Activated CD4-positive, alpha-beta T cell treated with anti-CD3 and anti-CD28 coated beads, Interleukin-2, amount 50 U/mL, for 24 hours (primary cell): ENCODE results near the gene RDH13.
A peak's percentile ranks its signal among the peaks of the same experiment; 100 is the strongest.

Experiments used
- DNase-seq, 2 donors: peaks; one replicate each; pipeline ENCODE4 v3.0.0-alpha.2; 2020; ENCODE audit warnings: low read depth in 1 of 2, low spot score in 1 of 2

Gene RDH13

DNA sequence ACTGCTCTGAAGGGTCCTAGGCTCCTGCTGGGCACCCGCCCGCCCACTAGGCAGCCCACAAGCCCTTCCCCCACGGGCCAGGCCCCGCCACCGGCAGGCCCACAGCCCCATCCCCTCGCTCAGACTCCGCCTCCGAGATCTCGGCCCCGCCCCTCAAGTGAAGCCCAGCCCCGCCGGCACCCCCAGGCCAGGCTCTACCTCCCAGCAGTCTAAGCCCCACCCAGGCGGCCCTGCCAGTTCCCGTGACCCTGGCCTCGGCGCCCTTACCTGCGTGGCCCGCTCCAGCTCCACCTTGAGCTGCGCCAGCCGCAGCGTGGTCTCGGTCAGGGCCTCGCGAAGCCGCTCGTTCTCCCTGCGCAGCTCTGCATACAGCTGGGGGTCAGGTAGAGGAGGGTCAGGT, 29.0 kb upstream of the RDH13 start:
- DNase-seq: no peak

DNA sequence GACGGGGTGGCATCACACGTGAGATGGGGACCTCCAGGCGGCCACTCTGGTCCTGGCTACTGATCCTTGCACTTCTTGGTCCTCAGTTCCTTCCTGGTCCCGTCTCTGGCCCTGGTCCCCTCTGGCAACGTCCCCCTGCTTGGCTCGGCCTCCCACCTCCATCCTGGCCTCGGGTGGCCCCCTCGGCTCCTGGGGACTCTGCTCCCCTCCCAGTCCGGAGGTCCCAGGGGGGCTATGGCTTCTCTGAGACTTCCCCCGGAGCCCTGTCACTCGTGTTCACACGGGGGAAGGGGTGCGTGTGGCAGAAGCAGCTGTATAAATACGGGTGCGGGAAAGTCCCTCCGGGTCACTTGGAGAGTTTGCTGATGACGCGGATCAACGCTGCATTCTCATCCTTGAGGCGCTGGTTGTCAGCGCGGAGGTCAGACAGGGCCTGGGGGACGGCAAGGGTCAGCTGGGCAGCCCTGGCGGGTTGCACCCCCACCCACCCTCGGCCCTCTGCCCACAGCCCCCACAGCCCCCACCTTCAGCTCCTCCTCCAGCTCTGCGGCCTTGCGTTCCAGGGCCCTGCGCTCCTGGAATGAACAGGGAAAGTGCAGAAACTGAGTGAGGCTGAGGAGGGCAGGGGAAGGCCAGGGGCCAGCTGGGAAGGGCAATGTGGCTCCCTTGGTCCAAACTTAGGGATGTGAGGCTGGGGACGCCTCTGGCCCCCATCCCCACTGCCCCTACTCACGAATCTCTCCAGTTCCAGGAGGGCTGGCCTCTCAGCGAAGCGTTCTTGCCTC, 28.4 kb upstream of the RDH13 start:
- no peak for DNase-seq

DNA sequence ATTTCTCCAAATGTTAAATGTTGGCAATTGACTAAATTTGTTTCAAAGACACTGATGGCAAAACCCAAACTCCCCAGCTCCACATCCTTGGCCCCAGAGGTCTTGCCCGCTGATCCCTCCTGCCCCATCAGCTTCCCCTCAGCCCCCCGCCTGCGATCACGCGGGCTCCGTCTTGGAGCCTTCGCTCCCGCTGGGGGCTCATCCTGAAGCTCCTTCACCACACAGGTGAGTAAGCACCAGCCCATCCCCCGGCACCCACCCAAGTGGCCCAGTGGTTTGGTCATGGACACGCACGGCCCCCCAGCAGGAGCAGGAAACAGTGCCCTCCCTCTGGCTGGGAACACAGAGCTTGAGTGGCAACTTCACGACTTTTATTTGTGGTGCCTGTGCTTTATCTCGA, 27.6 kb upstream of the RDH13 start:
- DNase-seq: no peak

DNA sequence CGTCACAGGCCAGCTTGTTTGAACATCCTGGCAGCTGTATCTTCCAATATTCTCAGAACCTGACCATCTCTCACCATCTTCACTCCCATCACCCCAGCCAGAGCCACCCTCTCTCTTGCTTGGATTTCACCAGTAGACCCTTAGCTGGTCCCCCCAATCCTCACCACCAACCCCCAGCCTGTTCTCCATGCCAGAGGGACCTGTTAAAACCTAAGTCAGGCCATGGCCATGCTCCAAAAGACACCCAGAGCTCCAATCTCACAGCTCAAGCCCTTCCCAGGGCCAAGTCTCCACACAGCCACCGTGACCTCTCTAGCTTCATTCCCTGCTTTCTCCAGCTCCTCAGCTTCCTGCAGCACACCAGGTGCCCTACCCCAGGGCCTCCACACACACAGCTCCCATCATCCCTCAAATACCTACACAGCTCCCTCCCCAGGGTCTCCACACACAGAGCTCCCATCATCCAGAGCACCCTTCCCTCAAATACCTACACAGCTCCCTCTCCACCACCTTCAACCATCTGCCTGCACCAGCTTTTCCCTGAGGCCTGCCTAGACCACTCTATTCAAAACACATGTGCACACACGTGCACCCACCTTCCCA, 26.5 kb upstream of the RDH13 start:
- DNase-seq: no peak

DNA sequence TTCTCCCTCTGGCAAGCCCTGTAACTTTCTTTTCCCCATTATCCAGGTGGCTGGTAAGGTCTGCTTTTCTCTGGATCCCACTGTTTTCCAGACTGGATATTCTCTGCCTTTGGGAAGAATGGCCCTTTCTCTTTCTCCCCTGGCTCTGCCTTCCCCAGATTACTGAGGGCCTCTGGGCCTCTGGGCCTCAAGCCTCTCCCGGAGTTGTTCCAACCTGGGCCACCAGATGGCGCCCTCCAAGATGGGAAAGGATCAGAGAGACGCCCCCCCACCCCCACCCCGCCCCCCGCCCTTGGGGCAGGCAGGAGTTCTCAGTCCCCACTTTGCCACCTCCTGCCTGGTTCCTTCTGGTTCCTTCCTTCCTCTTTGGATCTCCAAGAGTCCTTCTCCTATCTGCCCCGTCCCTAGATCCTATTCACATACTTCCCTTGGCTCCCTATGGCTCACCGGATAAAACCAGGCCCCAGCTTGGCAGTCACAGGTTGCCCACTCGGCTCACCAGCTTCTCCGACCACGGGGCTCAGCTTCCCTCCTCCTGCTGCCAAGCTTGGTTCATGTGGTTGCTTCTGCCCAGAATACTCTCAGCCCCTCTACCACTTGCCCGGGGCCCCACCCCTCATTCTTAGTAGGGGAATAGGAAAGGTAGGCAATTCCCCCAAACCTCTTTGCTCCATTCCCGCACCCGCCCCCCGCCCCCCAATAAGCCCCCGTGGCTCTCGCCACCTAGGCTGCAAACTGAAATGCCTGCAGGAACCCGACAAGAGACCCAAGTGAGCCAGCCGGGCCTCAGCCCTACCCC, 25.8 kb upstream of the RDH13 start:
- peak; percentile 64 to 76 for DNase-seq

DNA sequence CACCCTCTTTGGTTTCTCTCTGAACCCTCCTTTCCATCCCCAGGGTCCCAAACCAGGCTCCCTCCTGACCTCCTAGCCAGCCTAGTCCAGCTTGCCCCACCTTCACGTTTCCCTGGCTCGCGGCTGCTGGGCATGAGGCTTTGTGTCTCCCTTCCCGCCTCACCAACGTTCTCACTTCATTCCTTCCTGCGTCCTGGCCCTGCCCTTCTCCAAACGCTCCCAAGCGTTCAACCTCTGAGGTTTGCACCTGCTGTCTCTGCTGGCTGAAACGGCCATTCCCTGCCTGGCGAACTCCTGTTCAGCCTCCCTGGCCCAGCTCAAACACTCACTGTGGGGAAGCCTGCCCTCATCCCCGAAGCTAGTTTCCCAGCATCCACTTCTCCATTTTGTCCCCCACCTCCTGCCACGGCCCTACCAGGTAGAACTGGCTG, 25.1 kb upstream of the RDH13 start:
- no peak for DNase-seq

DNA sequence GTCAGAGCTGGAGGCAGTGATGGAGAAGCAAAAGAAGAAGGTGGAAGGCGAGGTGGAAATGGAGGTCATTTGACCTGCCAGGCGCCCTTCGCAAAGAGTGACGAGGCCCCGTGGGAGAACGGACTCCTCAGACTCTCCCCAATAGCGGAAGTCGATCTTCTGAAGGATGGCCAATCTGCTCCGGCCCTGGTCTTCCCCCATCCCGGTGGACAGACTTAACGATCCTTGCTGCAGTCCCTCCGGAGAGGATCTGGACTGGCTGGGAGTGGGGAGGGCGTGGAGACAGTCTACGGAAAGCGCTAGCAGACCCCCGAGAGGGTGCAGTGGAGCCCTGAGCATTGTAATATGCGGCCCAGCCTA, 24.6 kb upstream of the RDH13 start:
- no peak for DNase-seq

DNA sequence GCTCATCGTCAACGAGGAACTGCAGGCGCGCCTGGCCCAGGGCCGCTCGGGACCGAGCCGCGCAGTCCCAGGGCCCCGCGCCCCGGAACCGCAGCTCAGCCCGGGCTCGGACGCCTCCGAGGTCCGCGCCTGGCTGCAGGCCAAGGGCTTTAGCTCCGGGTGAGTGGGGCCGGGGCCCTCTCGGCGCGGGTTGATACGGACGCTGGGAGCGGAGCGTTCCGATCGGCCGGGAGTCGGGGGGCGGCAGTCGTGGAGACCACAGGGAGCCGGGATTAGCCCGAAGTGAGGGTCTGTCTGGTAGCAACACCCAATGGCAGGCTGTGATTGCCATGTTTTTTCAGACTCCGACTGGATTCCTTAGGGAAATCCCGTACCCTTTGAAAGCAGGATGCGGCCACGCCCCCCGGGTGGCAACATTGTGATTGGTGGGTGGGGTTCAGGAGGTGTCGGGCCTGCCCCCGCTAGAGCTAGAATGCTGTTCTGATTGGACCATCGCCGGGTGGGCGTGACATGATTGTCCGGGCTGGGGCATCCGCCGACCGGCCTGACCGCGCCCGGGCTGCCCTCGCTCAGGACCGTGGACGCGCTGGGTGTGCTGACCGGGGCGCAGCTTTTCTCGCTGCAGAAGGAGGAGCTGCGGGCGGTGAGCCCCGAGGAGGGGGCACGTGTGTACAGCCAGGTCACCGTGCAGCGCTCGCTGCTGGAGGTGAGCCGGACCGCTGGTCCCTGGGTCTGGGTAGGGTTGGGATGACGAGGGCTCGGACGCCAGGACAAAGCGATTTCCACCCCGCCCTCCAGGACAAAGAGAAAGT, 24.0 kb upstream of the RDH13 start:
- DNase-seq: peak in 1 of 2 donors; percentile 34

DNA sequence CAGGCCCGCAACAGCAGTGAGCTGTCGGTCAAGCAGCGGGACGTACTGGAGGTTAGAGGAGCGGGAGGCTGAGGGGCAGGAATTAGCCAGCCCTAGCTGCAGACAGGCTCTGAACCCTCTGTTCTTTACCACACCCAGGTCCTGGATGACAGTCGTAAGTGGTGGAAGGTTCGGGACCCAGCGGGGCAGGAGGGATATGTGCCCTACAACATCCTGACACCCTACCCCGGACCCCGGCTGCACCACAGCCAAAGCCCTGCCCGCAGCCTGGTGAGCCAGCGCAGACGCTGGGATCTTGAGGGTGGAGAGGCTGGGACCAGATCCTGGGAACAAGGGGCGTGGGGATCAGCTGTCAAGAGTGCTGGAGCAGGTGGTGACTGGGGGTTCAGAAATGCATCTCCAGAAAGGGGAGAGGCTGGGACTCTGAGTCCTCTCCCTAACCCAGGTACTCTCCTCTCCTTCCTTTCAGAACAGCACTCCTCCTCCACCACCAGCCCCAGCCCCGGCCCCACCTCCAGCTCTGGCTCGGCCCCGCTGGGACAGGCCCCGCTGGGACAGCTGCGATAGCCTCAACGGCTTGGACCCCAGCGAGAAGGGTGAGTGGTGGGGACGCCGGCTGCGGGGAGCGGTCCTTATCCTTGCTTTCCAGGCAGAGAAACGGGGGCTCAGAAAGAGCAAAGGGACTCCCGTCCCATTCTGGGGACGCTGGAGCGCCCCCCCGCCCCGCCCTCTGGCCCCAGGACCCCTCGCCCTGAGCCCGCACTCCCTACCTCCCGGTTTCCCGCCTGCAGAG, 23.2 kb upstream of the RDH13 start:
- DNase-seq: no peak

DNA sequence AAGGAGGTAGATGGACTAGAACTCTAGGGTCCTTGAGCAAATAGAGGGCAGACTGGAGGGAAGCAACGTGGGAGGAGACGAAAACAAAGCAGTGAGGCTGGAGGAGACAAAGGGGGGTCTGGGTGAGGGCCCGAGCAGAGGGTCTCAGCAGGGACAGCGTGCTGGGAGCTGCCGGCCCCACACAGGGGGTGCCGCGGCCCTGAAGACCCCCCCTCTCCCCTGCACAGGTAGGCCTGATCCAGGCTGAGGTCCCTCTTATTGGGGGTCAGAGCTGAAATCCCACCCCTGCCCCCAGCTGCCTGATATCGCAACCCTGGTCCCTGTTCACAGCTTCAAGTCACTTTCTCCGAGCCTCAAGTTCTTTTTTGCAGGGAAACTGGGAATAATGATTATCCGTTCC, 21.5 kb upstream of the RDH13 start:
- DNase-seq: no peak

DNA sequence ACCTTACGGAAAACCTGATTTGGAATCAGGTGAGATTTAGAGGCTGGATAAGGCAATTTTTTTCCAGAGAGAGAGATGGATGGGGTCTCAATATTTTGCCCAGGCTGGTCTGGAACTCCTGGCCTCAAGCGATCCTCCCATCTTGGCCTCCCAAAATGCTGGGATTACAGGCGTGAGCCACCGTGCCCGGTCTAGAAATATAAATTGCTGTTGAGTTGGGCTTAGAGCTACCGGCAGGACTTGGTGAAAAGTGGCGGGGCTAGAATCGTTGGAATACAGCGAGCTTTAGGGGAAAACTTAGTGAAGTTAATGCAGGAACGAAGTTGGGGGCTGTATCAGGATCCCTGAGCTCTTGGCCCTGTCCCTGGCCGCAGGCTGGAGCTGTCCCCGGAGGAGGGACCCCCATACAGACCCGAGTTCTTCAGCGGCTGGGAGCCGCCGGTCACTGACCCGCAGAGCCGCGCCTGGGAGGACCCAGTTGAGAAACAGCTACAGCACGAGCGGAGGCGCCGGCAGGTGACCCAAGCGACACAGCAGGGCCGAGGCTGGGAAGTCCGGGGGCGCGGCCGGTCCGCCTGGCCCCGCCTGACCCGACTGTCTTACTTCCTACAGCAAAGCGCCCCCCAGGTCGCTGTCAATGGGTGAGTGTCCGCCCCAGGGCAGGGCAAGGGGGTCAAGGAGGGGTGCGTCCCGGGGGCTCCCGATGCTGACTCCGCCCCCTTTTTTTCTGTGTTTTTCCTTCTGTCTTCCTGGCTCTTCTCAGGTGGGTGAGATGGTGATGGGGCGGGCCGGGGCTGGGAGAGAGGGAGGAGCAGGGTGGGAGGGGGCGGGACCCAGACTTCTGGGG, 20.3 kb upstream of the RDH13 start:
- DNase-seq: no peak

DNA sequence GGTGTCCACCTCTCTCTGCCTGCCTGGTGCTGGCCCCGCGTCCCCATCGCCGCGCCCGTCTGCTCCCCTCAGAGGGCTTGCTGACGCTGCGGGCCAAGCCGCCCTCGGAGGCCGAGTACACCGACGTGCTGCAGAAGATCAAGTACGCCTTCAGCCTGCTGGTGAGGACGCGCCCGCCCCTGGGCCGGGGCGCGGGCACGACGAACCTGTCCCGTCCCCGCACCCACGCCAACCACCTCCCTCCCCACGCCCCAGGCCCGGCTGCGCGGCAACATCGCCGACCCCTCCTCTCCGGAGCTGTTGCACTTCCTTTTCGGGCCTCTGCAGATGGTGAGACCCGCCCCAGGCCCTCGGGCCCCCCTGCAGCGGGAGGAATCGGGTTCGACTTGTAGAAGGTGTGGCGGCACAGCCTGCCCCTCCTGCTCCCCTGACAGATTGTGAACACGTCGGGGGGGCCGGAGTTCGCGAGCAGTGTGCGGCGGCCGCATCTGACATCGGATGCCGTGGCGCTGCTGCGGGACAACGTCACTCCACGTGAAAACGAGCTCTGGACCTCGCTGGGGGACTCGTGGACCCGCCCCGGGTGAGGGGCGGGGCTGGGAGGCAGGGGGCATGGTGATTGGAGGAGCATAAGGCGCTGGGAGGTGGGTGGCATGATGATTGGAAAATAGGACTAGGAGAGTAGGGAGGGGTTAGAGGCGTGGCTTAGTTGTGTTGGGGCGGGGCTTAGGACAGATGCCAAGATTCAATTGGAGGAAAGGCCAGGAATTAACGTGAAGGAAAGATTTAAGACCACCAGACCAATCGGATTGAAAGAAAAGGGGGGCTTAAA, 19.3 kb upstream of the RDH13 start:
- DNase-seq: peak in 1 of 2 donors; percentile 23

DNA sequence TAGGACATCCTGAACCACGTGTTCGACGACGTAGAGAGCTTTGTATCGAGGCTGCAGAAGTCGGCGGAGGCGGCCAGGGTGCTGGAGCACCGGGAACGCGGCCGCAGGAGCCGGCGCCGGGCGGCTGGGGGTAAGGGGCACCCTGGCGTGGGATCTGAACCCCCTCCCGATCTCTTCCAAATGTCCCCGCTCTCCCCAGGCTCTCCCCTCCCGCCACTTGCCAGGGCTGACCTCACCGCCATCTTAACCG, 18.7 kb upstream of the RDH13 start:
- DNase-seq: no peak

DNA sequence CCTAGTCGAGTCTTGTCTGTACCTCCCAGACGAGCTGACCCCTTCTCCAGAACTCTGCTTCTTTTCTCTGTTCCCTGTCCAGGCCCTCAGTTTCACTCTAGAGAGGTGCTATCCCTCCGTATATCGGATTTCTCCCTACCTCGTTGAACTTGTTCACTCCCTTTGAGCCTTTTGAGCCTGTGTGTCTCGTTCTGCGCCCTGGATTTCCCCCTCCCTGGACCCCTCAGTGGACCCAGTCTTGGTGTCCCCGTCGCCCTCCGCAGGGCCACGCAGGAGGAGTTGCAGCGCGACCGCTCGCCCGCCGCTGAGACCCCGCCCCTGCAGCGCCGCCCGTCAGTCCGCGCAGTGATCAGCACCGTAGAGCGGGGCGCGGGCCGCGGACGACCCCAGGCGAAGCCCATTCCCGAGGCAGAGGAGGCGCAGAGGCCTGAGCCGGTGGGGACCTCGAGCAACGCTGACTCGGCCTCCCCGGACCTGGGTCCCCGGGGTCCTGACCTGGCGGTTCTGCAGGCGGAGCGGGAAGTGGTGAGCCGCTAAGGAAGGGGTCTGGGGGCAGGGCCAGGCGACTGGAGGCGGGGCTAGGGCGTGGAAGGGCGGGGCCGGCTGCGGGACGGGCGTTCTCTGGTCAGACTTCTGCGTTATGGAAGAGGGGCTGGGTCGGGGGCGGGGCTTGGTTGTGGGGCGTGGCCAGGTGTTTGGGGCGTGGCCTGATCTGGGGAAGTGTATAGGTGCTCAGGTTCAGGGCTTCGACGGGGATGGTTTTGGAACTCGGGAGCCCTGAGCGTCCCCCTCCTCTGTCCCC, 18.2 kb upstream of the RDH13 start:
- peak; percentile 76 to 78 for DNase-seq

DNA sequence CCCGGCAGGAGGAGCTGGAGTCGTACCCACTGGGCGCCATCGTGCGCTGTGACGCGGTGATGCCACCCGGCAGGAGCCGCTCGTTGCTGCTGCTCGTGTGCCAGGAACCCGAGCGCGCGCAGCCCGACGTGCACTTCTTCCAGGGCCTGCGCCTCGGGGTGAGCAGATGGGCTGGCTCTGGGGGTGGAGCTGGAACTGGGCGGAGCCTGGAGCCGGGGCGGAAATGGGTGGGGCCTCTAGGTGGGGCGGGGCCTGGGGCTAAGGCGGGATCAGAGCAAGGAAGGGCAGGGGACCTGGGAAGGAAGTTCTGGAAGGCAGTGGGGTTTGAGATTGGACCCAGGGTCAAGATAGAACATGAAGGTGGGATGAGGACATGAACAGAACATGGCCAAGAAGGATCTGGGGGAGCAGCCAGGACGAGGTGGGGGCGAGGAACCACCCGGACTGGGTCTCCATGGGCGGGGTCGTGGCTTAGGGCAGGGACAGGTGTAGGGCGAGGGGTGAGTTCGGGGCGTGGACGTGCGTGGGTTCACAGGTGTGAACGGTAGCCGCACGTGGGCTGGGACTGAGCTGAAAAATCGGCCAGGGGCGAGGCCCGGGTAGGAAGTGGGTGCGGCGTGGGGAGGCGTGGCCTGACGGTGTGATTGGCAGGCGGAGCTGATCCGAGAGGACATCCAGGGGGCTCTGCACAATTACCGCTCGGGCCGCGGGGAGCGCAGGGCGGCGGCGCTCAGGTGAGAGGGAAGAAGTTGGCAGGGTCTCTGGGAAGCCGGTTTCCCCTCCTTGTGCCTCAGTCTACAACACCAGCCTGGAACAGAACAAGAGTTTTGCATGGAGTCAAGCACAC, 17.4 kb upstream of the RDH13 start:
- DNase-seq: peak in 1 of 2 donors; percentile 40

DNA sequence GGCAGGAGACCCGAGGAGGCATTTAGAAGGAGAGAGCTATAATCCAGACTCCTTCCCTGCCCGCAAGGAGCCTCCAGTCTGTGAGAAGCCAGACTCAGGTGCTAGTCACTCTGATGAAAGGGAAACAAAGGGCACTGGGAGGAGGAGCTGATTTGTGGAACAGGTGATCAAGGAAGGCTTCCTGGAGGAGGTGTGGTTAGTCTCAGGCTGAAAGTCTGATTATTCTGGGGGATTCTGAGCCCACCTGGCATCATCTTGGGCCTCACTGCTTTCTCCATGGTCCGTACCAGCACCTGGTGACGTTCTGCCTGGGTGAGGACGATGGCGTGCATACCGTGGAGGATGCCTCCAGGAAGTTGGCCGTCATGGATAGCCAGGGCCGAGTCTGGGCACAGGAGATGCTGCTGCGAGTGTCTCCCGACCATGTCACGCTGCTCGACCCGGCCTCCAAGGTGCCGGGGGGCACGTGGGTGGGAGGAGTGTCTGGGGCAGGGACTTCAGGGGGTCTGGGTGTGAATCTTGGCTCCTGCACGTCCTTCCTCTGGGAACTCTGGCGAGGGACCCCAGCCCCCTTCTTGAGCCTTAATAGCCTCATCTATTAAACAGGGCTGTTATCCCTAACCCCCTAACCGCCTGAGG, 16.6 kb upstream of the RDH13 start:
- no peak for DNase-seq

DNA sequence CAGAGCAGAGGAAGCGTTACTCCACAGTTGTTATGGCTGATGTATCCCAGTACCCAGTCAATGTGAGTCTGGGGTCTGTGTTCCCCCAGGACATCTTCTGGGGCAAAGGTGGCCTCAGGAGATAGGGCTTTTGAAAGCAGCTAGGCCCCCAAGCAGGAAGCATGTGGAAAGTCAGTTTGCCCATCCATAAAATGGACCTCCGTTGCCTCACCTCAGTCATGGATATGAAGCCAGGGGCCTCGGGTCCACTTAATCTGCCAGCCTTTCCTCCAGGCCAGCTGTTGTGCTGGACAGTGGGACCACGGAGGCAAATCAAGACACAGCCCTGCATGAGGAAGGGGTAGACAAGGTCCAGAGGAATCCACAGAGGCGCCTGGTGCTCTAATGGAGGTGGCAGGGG, 16.0 kb upstream of the RDH13 start:
- no peak for DNase-seq
